Measurements from ENCODE around the gene NUP210.

NUP210 gene

DNA sequence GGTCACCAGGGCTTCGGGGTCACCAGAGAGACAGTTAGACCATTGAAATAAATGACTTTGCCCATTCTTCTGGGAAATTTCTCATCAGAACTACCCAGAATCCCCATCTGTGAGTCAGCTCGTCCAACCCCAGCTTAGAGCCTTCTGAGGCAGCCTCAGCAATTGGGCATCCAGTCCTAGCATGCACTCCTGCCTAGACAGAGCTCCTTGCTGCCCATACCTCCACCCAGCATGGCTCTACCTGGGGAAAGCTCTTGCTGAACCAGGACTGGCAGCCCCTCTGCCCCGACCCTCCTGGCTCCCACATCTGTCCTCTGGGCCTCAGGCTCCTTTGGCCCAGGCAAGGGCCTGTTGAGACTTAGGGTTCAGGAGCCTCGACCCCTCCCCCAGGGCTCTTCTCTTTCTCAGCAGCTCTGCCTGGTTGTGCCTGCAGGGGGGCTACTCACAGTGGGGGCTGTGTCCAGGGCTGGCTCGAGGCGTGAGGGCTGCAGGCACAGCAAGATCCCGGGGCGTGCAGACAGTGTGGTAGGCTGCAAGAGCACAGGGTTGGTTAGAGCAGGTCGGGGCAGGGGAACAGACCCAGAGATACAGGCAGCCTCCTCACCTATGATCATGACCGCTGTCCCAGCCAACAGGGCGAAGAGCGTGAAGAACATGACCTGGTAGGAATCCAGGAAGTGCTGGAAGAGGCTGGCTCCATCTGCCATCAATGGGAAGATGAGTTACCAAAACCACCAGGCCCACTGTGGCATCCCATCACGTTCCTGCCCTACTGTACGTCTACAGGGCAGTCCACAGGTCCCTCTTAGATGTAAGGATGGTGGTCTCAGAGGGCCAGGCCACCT, 101.3 kb downstream of the NUP210 start:
- no peak for DNase-seq

DNA sequence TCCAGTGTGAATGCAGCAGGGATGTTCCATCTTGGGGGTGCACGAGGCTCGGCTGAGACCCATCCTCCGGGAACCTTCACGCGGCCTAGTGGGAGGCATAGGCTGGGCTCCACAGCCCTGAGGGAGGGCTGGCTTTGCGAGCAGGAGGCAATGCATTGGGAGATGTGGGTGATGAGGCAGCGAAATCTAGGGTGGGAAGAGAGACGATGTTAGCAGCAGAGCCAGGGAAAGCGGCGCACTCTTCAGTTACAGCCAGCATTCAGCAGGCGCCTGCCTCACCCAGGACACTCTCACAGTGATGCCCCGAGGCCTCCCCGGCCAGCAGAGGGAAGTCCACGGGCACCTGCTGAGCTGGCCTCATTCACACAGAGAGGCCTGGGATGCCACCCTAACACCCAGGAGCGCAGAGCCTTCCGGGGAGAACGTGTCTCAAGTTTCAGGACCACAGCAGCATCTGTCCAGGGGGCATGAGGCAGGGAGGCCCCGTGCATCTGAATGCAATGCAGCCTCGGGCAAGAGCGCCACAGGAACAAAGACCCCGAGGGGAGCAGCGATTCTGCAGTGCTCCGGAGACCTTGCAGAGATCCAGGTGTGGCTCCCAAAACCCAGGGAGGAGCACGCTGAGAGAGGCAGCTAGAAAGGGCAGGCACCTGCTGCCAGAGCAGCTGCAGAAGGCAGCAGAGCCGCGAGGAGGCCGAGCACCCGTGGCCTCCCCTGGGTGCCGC, 102.4 kb downstream of the NUP210 start:
- no peak for DNase-seq

DNA sequence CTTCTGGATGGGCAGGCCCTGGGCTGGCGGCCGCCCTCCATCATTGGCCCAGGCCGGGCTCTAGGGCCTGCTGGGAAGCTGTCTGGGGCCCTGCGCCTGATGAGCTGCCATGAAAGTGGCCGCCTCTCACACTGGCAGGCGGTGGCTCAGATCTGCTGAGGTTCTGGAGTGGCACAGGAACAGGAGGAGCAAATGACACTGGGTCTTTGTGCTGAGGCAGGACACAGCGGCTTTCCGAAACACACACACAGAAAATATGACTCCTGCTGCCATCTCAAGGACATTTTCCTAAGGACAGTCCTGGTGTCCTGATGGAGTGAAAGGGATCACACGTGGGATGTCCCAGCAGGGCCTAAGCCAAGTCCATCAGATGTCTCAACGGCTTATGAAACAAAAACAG, 103.5 kb downstream of the NUP210 start:
- no peak for DNase-seq

DNA sequence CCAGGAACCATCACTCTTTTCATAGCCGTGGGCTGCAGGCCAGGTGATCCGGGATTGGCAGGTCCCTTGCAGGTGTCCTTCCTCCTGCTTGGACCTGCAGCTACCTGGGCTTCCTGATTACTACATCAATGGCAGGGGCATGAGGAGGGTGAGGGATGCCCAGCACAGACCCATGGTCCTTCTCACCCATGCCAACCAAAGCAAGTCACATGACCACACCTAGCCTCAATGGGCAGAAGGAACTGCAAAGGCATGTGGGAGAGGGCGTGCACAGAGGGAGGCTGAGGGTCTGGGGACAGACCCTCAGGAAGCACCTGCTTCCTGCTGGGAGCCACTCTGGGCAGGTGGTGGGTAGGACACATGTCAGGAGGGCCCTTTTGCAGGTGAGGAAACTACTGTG, 105.2 kb downstream of the NUP210 start:
- no peak for DNase-seq

DNA sequence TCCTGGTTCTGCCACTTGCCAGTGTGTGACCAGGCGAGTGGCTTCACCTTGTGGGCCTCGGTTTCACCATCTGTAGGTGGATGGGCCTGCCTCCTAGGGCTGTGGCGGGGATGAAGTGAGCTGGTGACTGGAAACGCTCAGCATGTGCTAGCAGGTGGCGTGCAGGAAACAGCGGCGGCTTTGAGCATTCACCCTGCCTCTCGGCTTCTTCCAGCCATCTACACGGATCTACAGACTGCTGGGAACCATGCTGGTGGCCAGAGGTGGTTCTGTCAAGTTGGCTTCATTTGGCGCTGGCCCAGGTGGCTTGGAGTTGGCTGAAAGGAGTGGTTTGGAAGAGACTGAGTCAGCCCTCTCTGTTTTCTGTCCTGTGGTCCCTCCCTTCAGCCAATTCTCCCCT, 106.3 kb downstream of the NUP210 start:
- no peak for DNase-seq

DNA sequence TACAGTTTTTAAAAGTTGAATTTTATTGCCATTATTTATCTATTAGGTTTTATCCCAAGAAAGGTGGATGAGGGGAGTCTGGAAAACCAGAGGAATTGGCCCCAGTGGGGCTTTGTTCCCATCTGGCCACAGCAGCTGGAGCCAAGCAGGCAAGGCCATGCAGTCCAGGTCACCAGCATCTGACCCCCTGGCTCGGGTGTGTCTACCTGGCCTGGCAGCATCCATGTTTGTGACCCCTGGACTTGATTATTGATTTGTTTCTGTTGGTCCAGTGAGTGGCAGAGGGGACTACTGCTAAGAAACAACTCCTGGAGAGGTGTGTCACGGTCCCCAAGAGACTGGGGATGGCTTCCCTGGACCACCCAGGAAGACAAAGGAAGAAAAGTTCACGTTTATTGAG, 111.1 kb downstream of the NUP210 start:
- no peak for DNase-seq

DNA sequence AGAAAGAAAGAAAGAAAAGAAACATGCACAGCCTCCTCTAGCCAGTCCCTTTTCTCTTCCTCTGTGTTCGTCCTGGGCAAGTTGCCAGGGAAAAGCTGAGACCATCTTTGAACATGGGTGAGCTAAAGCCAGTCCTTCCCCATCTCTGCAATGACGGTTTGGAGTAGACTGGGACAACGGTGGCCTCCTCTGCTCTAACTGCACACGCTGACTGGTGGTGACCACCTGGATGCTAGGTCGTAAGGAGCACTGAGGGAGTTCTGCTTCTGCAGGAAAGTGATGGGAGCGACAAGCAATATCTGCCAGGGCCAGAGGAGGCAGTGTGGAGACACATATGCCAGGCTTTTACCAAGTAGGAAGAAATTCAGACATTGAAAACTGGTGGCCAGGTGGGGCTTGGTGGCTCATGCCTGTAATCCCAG, 111.7 kb downstream of the NUP210 start:
- DNase-seq: peak; percentile 44

DNA sequence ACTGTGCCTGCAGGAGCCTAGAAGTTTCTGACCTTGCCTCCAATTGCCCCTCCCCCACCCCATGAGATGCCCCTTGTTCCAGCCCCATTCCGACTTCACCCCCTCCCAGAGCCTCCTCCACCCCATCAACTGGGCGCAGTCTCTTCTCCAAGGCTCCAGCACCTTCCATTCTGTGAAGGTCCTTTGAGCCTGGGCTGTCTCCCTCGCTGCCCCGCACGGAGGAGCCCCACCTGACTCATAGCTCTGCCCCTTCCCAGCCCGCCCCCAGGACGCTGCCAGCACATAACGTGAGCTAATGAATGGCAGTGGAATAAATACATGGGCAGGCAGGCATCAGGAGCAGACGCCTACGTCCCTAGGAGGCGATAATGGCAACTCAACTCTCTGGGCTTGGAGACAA, 113.1 kb downstream of the NUP210 start:
- no peak for DNase-seq

DNA sequence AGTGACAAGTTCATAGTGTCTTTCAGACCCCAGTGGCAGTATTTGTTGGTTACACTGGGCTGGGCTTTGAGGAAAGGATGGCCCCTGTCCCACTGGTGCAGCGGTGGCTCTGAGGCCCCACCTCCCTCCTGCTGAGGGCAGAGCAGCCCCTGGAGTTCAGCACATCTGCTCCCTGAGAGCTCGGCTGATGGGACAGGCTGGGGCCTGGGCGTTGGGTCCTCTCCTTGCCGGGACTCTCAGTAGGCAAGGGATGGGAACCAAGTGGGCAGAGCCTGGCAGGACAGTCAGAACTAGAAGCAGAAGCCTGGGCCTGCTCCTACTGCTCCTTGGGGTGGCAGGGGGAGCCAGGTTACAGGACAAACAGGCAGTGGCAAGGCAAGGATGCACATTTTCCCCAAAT, 114.5 kb downstream of the NUP210 start:
- no peak for DNase-seq

DNA sequence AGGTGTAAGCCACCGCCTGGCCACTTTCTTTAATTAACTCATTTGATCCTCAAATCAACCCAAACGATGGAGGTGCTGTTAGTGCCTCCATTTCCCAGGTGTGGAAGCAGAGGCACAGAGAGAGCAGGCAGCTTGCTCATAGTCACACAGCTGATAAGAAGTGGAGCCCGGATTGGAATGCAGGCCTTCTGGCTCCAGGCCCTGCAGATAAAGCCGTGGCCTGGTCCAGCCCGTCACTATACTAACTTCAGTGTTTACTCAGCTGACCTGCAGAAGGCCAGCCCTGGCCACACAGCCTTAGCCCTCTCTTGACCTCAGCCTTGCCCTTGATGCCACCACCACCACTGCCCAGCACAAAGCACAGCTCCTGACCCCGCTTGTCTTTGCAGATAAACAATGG, 116.7 kb downstream of the NUP210 start:
- no peak for DNase-seq

DNA sequence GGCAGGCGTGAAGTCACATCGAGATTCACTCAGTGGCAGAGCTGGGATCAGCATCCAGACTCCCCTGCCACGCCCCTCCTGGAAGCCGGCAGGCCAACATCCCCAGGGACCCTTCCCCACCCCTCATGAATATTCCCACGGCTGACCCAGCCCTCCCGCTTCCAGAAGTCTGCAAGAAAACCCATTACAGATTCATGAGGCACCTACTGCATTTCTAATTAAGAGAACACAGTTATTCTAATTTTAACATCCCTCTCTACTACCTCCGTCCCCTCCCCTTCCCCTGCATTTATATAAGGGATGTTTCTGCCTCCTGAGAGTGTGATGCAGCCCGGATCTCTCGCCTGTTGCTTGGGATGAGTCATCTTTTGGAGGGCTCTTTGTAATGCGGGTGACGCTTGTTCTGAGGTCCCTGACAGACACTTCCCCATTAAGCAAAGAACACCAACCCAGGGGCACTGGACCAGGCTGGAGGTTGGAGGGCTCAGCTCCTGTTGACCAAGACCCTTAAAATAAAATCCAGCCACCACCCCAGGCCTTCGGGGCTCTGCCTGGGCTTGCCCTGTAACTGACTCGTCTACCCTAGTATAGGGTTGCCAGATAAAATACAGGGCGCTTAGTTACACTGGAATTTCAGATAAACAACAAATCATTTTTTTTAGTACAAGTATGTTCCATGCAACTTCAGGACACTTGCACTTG, 118.7 kb downstream of the NUP210 start:
- no peak for DNase-seq

DNA sequence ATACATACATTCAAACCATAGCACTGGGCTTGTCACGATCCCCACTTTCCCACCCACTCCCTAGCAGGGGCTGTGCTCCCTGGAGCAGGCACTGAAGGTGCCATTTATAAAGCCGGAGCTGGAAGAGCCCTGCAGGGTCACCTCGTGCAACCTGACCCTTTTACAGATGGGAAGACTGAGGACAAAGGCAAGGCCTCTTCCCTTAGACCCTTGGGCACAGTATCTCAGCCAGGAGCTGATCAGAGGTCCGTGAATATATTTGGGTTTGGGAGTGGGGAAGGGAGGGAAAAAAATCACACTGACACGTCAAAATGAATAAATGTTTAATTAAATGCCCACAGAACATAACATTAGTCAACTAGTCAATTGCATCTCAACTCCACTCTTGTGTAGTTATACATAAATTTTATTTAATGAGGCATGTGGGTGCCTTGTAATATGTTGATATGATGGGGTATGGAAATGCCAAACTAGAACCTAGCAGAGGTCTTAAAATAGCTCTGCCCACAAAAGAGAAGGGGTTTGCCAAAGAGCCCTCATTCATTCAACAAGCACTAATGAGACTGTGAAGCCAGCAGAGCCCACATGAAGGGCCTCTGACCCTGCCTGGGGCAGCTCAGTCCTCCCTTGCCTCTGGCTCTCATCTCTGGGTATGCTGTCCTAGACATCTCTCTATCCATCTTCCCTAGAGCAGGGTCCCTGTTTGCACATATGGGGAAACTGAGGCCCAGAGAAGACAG, 119.4 kb downstream of the NUP210 start:
- no peak for DNase-seq

DNA sequence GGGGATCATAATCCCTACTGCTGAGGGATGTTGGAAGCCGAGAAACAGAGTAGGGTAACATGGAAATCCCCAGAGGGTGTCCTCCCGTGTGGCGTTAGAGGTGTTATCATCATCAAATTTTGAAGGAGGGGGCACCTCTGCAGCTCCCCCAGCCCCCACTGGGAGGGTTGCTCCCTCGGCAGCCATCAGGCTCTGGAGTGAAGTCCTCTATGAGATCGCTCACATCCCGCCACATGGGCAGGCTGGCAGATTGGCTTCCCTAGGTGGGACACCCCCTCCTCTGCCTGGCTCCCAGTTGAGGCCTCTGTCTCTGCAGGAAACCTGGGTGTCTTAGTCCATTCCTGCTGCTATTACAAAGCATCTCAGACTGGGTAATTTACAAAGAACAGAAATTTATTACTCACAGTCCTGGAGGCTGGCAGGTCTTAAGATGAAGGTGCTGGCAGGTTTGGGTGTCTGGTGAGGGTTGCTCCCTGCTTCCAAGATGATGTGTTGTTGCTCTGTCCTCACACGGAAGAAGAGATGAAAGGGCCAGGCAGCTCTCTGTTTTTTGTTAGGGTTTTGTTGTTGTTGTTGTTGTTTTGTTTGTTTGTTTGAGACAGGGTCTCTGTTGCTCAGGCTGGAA, 120.5 kb downstream of the NUP210 start:
- no peak for DNase-seq

DNA sequence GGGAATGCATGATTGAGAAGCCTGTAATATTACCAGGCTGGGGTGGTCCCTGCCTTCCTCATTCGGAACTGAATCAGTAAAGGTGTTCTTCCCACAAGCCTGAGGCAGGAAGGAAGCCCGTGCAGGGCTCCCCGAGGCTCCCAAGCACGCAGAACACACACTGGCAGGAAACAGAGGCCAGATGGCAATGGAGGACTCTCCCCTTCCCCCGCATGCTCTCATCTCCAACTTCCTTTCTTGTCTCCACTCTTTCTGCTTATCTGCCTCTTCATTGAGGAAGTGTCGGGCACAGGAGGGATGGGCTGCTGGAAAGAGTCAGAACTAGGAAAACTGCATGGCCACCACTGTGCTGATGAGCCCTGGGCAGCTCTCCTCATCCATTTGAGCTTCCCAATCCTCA, 123.5 kb downstream of the NUP210 start:
- peak; percentile 32 for DNase-seq

DNA sequence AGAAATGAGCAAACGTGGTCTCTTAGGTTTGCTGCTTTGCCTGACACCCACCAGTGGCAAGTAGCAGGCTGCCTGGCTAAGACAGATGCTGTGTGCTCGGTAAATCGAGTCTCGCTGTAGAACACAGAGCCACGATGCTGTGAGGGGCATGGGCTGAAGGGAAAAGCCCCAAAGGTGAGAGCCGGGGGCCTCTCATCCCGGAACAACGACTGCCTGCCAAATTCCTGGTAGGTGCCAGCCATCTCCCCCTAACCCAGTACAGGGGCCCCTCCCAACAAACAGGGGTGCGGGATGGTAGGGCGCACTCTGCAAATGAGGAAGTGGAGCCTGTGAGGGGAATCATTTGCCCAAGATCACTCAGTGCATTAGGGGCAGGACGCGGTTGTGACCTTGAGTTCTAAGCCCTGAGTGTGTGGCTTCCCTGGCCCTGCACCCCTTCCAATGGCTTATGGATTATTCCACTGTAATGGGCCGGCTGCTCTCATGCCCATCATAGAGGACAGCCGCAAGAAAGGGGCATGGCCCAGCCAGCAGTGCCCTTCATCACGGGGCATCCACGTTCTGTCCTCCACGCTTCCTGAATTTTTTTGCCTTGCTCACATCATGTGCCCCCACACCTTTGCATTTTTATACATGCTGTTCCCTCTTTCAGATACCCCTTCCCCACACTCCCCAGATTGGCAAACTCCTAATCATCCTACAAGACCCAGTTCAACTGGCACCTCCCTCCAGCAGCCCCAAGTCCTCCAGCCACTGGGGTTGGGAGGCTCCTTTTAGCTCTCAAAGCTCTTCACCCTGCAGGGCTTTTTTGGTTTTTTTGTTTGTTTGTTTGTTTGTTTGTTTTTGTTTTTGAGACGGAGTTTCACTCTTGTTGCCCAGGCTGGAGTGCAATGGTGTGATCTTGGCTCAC, 125.4 kb downstream of the NUP210 start:
- DNase-seq: no peak

DNA sequence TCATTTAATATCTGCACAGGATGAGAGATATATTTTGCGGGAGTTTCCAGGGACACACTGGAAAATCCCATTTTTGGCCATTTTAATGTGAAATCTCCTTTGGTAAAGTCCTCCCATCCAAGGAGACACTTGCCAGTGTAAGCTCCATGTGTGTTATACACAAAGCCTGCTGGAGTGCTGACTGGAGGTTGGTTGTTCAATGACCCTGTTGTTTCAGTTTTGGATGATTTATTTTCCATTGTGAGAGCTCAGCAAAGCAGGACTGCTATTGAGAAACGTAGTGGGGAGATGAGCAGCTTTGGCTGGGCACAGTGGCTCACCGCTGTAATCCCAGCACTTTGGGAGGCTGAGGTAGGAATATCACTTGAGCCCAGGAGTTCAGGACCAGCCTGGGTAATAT, 127.7 kb downstream of the NUP210 start:
- DNase-seq: no peak

DNA sequence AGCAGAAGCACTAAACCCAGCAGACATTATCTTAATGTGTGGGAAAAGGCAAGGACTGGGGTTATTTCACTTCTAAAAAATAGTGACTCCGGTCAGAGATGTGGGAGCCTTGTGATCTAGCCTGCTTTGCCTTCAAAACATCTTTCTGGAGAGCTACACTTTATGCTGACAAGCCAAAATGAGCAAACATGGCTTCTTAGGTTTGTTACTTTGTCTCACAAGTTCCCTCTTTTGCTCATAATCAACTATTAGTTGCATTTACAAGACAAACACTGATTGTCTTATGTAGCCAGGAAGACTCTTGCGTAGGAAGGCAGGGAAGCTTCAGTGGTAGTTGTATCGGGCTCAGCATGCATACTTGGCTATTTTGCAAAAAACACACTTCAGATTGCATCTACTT, 129.2 kb downstream of the NUP210 start:
- DNase-seq: no peak

DNA sequence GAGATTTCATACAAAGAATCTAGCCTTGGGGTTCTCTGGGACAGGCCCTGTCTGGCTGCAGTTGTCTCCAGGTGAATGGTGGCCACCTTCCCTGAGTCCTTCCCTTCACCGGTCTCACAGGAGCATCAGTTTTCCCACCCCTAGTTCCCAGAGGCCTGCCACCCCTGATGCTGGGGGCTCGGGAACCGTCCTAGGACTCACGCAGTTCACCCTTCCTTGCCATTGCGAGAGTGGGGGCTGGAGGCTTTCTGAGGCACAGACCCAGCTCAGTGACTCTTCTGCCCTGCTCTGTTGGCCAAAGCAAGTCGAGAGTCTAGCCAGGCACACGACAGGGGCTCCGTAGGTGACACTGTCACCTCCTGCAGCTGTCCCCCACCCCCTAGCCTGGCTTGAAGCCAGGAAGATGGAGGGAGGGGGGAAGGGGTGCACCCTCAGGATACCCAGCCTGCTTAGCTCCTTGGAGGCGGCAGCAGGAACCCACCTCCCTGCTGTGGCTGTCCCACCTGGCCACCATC, 130.3 kb downstream of the NUP210 start:
- DNase-seq: no peak

DNA sequence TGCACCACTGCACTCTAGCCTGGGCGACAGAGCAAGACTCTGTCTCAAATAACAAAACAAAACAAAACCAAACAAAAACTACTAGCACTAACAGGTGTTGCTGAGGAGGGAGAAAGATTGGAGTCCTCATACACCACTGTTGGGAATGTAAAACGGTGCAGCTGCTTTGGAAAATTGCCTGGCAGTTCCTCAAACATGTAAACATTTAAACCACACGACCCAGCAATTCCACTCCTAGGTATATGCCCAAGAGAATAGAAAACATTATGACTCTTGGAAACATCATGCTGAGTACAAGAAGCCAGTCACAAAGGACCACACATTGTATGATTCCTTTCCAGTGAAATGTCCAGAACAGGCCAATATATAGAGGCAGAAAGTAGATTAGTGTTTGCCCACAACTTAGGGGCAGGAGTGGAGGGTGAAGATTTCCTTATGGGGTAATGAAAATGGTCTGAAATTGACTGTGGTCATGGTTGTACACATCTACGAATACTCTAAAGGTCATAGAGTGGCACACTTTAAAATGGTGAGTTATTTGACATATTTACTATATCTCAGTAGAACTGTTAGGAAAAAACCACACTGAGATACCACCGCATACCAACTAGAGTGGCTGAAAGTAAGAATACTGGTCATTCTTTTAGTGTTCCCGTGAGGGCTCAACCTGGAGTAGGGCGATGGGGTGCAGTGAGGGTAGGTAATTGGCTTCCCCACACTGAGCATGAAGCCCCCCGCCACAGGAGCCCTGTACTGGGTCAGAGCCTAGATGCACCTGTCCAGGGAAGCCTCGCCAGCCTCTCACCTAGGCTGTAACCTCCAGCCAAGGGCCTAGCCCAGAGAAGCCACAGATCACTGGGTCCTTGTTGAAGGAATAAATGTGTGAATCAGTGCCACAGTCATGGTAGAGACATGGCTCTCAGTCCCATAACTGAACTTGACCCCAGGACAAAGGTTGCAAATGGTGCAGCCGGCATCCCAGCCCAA, 131.1 kb downstream of the NUP210 start:
- no peak for DNase-seq

DNA sequence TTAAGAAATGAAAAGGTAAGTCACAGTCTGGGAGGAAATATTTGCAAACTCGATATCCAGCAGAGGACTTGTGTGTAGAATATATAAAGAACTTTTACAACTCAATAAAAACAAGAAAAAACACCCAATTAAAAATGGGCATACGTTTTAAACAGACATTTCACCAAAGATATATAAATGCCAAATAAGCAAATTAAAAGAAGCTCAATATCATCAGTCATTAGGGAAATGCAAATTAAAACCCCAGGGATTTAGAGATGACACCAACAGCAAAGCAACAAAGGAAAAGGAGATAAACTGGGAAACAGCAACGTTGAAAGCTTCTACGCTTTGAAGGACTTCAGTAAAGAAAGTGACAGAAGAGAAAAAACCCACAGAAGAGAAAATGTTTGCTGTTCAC, 132.3 kb downstream of the NUP210 start:
- no peak for DNase-seq

Data from DMS 273 treated with DMSO at 0.1 percent for 48 hours (cell line).